Mucosa of descending colon (tissue), 3 donors: ENCODE data around the gene TMBIM6. TPM values are rescaled to one million over a fixed set of nuclear protein-coding genes. Genes with fewer than 3 reads are reported as not detected.

Source experiments
- ATAC-seq: fragments of 200-7000 bp; cut with Tn5 transposase; one replicate; pipeline ENCODE4 v1.9.1; 2020; ENCODE audit warnings: mild to moderate bottlenecking, moderate library complexity
- DNase-seq, 3 donors: peaks; one replicate each; pipeline ENCODE4 v3.0.0-alpha.2; 2020
- H3K36me3 ChIP-seq: fragments of 200-600 bp; one replicate; pipeline ENCODE4 v1.8.0; 2021; ENCODE audit warnings: low read depth, mild to moderate bottlenecking
- H3K4me1 ChIP-seq: fragments of 200-600 bp; one replicate; pipeline ENCODE4 v1.8.0; 2021; ENCODE audit warnings: low read depth, mild to moderate bottlenecking
- H3K4me3 ChIP-seq: fragments of 200-600 bp; one replicate; pipeline ENCODE4 v1.8.0; 2021; ENCODE audit warnings: mild to moderate bottlenecking
- H3K9me3 ChIP-seq: fragments of 200-600 bp; one replicate; pipeline ENCODE4 v1.8.0; 2021; ENCODE audit warnings: mild to moderate bottlenecking
- intact Hi-C, 2 donors: fragments of 100-400 bp; cut with DNase I in 1 of 2; cut with micrococcal nuclease in 1 of 2; formaldehyde crosslinking; loops; one replicate each; pipeline versions ENCODE4 v1.11.0 to v1.11.1; 2022; cut with DNase I, micrococcal nuclease
- total RNA-seq, 3 donors: library from RNA; stranded (reverse); fragmentation: NEBNext Ultra II Directional in 2 of 3; extraction: Animal tissue kit (Norgen Biotek cat#: 25700) in 2 of 3; gene quantifications; one replicate each; pipeline versions ENCODE4 v1.2.1 to v1.2.4, GENCODE V29; 2021 to 2023
- TF ChIP-seq, protein P1 (sequence below): fragments of 200-600 bp; IDR thresholded peaks from one replicate; pipeline ENCODE4 v1.8.0; 2022; ENCODE audit warnings: antibody characterized with exemption, mild to moderate bottlenecking
- donor health status: DM: no; HTN: no; CAD: no; lungs with moderate emphysema.
- donor health status: DM: no; HTN: no; CAD: no.
- donor health status: DM: no; HTN: yes; CAD: no.

Gene TMBIM6
- total RNA-seq, 3 donors from 2014 or later: 614 to 954 (median 773) TPM

DNA sequence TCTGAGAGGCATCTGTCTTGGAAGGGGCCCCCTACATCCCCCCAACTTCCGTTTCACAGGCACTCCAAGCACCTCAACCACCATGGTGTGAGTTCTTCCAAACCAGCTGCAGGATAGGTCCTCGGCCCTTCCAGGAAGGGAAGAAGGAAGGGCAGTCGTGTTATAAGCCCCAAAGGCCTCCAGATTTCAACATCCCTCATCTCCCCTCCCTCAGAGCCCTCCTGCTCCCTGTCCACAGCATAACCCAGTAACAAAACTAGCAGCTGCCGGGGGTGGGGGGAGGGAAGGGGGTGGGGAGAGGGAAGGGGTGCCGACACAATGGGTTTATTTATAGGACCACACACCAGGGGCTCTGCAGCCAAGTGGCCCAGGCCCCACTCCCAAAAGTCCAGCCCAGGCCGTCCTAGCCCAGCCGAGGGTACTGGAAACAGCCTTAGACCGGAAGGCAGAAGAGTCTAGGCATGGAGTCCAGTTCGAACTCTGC is 68.6 kb downstream of the TMBIM6 start:
- DNase-seq (no peak), ATAC-seq (no peak)
- TF ChIP-seq, protein P1, sequence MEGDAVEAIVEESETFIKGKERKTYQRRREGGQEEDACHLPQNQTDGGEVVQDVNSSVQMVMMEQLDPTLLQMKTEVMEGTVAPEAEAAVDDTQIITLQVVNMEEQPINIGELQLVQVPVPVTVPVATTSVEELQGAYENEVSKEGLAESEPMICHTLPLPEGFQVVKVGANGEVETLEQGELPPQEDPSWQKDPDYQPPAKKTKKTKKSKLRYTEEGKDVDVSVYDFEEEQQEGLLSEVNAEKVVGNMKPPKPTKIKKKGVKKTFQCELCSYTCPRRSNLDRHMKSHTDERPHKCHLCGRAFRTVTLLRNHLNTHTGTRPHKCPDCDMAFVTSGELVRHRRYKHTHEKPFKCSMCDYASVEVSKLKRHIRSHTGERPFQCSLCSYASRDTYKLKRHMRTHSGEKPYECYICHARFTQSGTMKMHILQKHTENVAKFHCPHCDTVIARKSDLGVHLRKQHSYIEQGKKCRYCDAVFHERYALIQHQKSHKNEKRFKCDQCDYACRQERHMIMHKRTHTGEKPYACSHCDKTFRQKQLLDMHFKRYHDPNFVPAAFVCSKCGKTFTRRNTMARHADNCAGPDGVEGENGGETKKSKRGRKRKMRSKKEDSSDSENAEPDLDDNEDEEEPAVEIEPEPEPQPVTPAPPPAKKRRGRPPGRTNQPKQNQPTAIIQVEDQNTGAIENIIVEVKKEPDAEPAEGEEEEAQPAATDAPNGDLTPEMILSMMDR: no peak
- Histone ChIP-seq H3K9me3 (no peaks in the 10 kb centered on the region), H3K36me3 (no peaks in the 10 kb centered on the region), H3K4me1 (peaks cover 3% of the 10 kb centered on the region), H3K4me3 (no peak overlapping the region)
- intact Hi-C loops: no loop called here

DNA sequence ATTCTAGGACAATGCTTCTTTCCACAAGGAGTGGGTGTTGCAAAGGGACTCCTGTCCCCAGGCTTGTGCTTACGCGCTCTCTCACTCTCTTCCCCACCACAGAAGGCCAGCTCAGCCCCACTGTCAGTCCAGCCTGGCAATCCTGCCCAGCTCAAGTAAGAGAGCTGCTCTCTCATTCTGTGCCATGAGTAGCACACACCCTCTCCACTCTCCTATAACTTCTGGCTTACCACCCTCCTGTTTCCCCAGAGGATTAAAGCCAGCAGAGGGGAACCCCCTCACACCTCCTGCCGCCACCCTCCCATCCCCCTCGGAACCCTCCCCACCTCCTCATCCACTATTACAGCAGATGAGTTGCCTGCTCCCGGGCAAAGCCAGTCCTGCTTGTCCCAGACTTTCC is 69.8 kb downstream of the TMBIM6 start:
- H3K9me3 ChIP-seq: no peaks in the 10 kb centered on the region
- intact Hi-C loops: no loop called here
- TF ChIP-seq, protein P1: no peak
- DNase-seq: no peak
- H3K36me3 ChIP-seq: no peaks in the 10 kb centered on the region
- no peak overlapping the region for H3K4me3 ChIP-seq
- H3K4me1 ChIP-seq: peaks cover 3% of the 10 kb centered on the region
- no peak for ATAC-seq

DNA sequence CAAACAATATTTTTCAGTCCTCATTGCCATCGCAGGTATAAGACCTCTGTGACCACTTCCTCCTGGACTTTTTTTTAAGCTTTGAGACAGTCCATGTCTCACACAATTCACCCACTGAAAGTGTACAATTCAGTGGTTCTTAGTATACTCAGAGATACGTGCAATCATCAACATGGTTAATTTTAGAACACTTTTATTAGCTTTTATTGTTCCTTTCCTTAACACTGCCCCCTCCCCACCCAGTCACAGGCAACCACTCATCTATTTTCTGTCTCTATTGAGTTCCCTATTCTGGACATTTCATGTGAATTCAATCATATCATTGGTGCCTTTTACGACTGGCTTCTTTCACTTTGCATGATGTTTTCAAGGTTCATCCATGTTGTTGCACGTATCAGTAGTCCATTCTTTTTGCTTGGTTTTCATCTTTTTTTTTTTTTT is 70.6 kb downstream of the TMBIM6 start:
- TF ChIP-seq, protein P1: no peak
- intact Hi-C loops: no loop called here
- no peak for ATAC-seq
- no peak for DNase-seq
- Histone ChIP-seq H3K4me1 (peaks cover 3% of the 10 kb centered on the region), H3K4me3 (no peak overlapping the region), H3K36me3 (no peaks in the 10 kb centered on the region), H3K9me3 (no peaks in the 10 kb centered on the region)

DNA sequence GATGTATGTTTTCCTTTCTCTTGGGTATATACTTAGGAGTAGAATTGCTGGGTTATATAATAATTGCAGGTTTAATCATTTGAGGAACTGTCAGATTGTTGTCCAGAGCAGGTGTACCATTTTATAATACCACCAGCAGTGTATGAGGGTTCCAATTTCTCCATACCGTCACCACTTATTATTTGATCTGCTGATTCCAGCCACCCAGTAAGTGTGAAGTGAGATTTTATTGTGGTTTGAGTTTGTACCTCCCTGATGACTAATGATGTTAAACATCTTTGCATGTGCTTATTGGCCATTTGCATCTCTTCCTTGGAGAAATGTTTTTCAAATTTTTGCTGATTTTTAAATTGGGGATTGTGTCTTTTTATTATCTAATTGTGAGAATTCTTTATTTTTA is 71.8 kb downstream of the TMBIM6 start:
- no peaks in the 10 kb centered on the region for H3K9me3 ChIP-seq
- no peak for DNase-seq
- peaks cover 3% of the 10 kb centered on the region for H3K4me1 ChIP-seq
- intact Hi-C loops: no loop called here
- TF ChIP-seq, protein P1: no peak
- H3K36me3 ChIP-seq: no peaks in the 10 kb centered on the region
- H3K4me3 ChIP-seq: no peak overlapping the region
- ATAC-seq: no peak

Other genes starting within 250 kb of the TMBIM6 start
- under 1 TPM in 2 of 3 donors, not detected in 1; 0.13 to 0.19 TPM for gene KCNH3, start 202.5 kb upstream of the TMBIM6 start, total RNA-seq
- gene MCRS1, start 173.4 kb upstream of the TMBIM6 start, total RNA-seq: 10 to 100 TPM; 51.6 to 66.7 (median 55.9) TPM
- under 1 TPM; 0.35 to 0.63 (median 0.39) TPM for gene FAM186B, start 135.9 kb upstream of the TMBIM6 start, total RNA-seq
- 10 to 100 TPM; 11.5 to 27.2 (median 12.7) TPM for gene PRPF40B, start 118.0 kb upstream of the TMBIM6 start, total RNA-seq
- 10 to 100 TPM in 1 of 3 donors, 1 to 10 TPM in 2; 4.2 to 13.4 (median 7.1) TPM for gene FMNL3, start 34.2 kb upstream of the TMBIM6 start, total RNA-seq
- gene NCKAP5L, start 86.9 kb downstream of the TMBIM6 start, total RNA-seq: 10 to 100 TPM in 1 of 3 donors, 1 to 10 TPM in 2; 2.5 to 17.7 (median 4.7) TPM
- gene BCDIN3D, start 101.5 kb downstream of the TMBIM6 start, total RNA-seq: 1 to 10 TPM; 3.0 to 5.0 (median 3.7) TPM
- 10 to 100 TPM in 1 of 3 donors, 1 to 10 TPM in 1, under 1 TPM in 1; 0.67 to 12.9 (median 2.5) TPM for gene FAIM2, start 162.3 kb downstream of the TMBIM6 start, total RNA-seq
- gene AQP2, start 209.2 kb downstream of the TMBIM6 start, total RNA-seq: not detected
- gene AQP5, start 220.3 kb downstream of the TMBIM6 start, total RNA-seq: not detected
- gene AQP6, start 231.4 kb downstream of the TMBIM6 start, total RNA-seq: under 1 TPM in 1 of 3 donors, not detected in 2; 0.54 TPM